ENCODE data around the gene STX5.
"Not testable (repeated sequence)": the region's sequence is repeated elsewhere in the genome, so short reads cannot be mapped to it uniquely, and the experiment has no call there.

Gene STX5

GRCh38 chr11:62847767-62848314 is 16.0 kb upstream of the STX5 start:
- Mint-ChIP-seq H3K27ac (no peak overlapping the region), H3K4me1 (ENCODE audit: low read depth) (peaks cover 14% of the 10 kb centered on the region), H3K4me3 (no peak overlapping the region), H3K36me3 (ENCODE audit: low read depth) (peaks cover 21% of the 10 kb centered on the region), H3K27me3 (ENCODE audit: low read depth) (no peaks in the 10 kb centered on the region), H3K9me3 (no peaks in the 10 kb centered on the region)
- no peak for DNase-seq (ENCODE audit: low spot score)

GRCh38 chr11:62846177-62846576 is 14.3 kb upstream of the STX5 start:
- Mint-ChIP-seq H3K4me1 (ENCODE audit: low read depth) (peaks cover 5% of the 10 kb centered on the region), H3K4me3 (no peak overlapping the region), H3K36me3 (ENCODE audit: low read depth) (peaks cover 4% of the 10 kb centered on the region), H3K9me3 (no peaks in the 10 kb centered on the region), H3K27me3 (ENCODE audit: low read depth) (no peaks in the 10 kb centered on the region), H3K27ac (no peak overlapping the region)
- DNase-seq (ENCODE audit: low spot score): no peak

- Mint-ChIP-seq H3K4me1 (ENCODE audit: low read depth) (peaks cover 16% of the 10 kb centered on the region), H3K27ac (no peak overlapping the region), H3K27me3 (ENCODE audit: low read depth) (no peaks in the 10 kb centered on the region), H3K4me3 (no peak overlapping the region), H3K36me3 (ENCODE audit: low read depth) (peaks cover 5% of the 10 kb centered on the region), H3K9me3 (no peaks in the 10 kb centered on the region)
- no peak for DNase-seq (ENCODE audit: low spot score)
Observed at GRCh38 chr11:62844154-62844553, 12.3 kb upstream of the STX5 start.

GRCh38 chr11:62843466-62843865 is 11.6 kb upstream of the STX5 start:
- DNase-seq (ENCODE audit: low spot score): no peak
- no peaks in the 10 kb centered on the region for H3K27me3 Mint-ChIP-seq (ENCODE audit: low read depth)
- no peak overlapping the region for H3K4me3 Mint-ChIP-seq
- peak overlapping the region; percentile 44 for H3K27ac Mint-ChIP-seq
- no peaks in the 10 kb centered on the region for H3K9me3 Mint-ChIP-seq
- H3K36me3 Mint-ChIP-seq (ENCODE audit: low read depth): peaks cover 7% of the 10 kb centered on the region
- peaks cover 17% of the 10 kb centered on the region for H3K4me1 Mint-ChIP-seq (ENCODE audit: low read depth)

- not testable (repeated sequence) for H3K9me3 Mint-ChIP-seq; H3K36me3 Mint-ChIP-seq (ENCODE audit: low read depth); DNase-seq (ENCODE audit: low spot score); H3K27me3 Mint-ChIP-seq (ENCODE audit: low read depth); H3K27ac Mint-ChIP-seq; H3K4me3 Mint-ChIP-seq
- peaks cover 16% of the 10 kb centered on the region for H3K4me1 Mint-ChIP-seq (ENCODE audit: low read depth)
Observed at GRCh38 chr11:62842891-62843290, 11.0 kb upstream of the STX5 start.

- H3K36me3 Mint-ChIP-seq (ENCODE audit: low read depth): peaks cover 12% of the 10 kb centered on the region
- DNase-seq (ENCODE audit: low spot score): peak; percentile 60
- H3K4me1 Mint-ChIP-seq (ENCODE audit: low read depth): peaks cover 21% of the 10 kb centered on the region
- H3K27me3 Mint-ChIP-seq (ENCODE audit: low read depth): no peaks in the 10 kb centered on the region
- no peak overlapping the region for H3K4me3 Mint-ChIP-seq
- H3K9me3 Mint-ChIP-seq: no peaks in the 10 kb centered on the region
- H3K27ac Mint-ChIP-seq: no peak overlapping the region
Observed at GRCh38 chr11:62842171-62842741, 10.4 kb upstream of the STX5 start.

GRCh38 chr11:62841361-62842170 is 9.7 kb upstream of the STX5 start:
- no peaks in the 10 kb centered on the region for H3K27me3 Mint-ChIP-seq (ENCODE audit: low read depth)
- peak; percentile 82 for DNase-seq (ENCODE audit: low spot score)
- H3K4me1 Mint-ChIP-seq (ENCODE audit: low read depth): peaks cover 21% of the 10 kb centered on the region
- H3K27ac Mint-ChIP-seq: no peak overlapping the region
- H3K4me3 Mint-ChIP-seq: no peak overlapping the region
- H3K9me3 Mint-ChIP-seq: no peaks in the 10 kb centered on the region
- H3K36me3 Mint-ChIP-seq (ENCODE audit: low read depth): peaks cover 13% of the 10 kb centered on the region

- not testable (repeated sequence) for H3K4me3 Mint-ChIP-seq; H3K27me3 Mint-ChIP-seq (ENCODE audit: low read depth); H3K27ac Mint-ChIP-seq; H3K9me3 Mint-ChIP-seq
- peaks cover 15% of the 10 kb centered on the region for H3K36me3 Mint-ChIP-seq (ENCODE audit: low read depth)
- peaks cover 21% of the 10 kb centered on the region for H3K4me1 Mint-ChIP-seq (ENCODE audit: low read depth)
- DNase-seq (ENCODE audit: low spot score): peak; percentile 83
Observed at GRCh38 chr11:62840721-62841360, 9.0 kb upstream of the STX5 start.

- peak; percentile 93 for DNase-seq (ENCODE audit: low spot score)
- Mint-ChIP-seq H3K27me3 (ENCODE audit: low read depth) (no peaks in the 10 kb centered on the region), H3K4me3 (no peak within 1 kb of the TSS), H3K9me3 (no peaks in the 10 kb centered on the region), H3K36me3 (ENCODE audit: low read depth) (peaks cover 29% of the 10 kb centered on the region), H3K27ac (no peak within 1 kb of the TSS), H3K4me1 (ENCODE audit: low read depth) (peaks cover 24% of the 10 kb centered on the region)
Observed at GRCh38 chr11:62839050-62839945, 7.4 kb upstream of the STX5 start, which contains the start of gene WDR74. TSS of gene WDR74 (minus strand) at chr11:62839590. CDS start at chr11:62839570, 20 bp downstream.

GRCh38 chr11:62835336-62835735 is 3.5 kb upstream of the STX5 start:
- Mint-ChIP-seq H3K9me3 (no peaks in the 10 kb centered on the region), H3K4me3 (no peak overlapping the region), H3K27me3 (ENCODE audit: low read depth) (no peaks in the 10 kb centered on the region), H3K27ac (no peak overlapping the region), H3K36me3 (ENCODE audit: low read depth) (peaks cover 42% of the 10 kb centered on the region), H3K4me1 (ENCODE audit: low read depth) (peaks cover 29% of the 10 kb centered on the region)
- no peak for DNase-seq (ENCODE audit: low spot score)

- peaks cover 34% of the 10 kb centered on the region for H3K36me3 Mint-ChIP-seq (ENCODE audit: low read depth)
- H3K9me3 Mint-ChIP-seq: no peaks in the 10 kb centered on the region
- H3K27me3 Mint-ChIP-seq (ENCODE audit: low read depth): no peaks in the 10 kb centered on the region
- DNase-seq (ENCODE audit: low spot score): no peak
- H3K4me3 Mint-ChIP-seq: peak within 1 kb of the TSS; percentile 91
- H3K4me1 Mint-ChIP-seq (ENCODE audit: low read depth): peaks cover 23% of the 10 kb centered on the region
- H3K27ac Mint-ChIP-seq: peak within 1 kb of the TSS; percentile 99
Observed at GRCh38 chr11:62832336-62833234, 734 bp upstream of the STX5 start, which contains the start of gene TEX54. TSS of gene TEX54 (minus strand) at chr11:62832841.

- Mint-ChIP-seq H3K27me3 (ENCODE audit: low read depth) (no peaks in the 10 kb centered on the region), H3K36me3 (ENCODE audit: low read depth) (peaks cover 34% of the 10 kb centered on the region), H3K4me1 (ENCODE audit: low read depth) (peaks cover 20% of the 10 kb centered on the region), H3K4me3 (peak overlapping the region; percentile 91), H3K27ac (peak overlapping the region; percentile 99), H3K9me3 (no peaks in the 10 kb centered on the region)
- no peak for DNase-seq (ENCODE audit: low spot score)
Observed at GRCh38 chr11:62830904-62831519, 839 bp downstream of the STX5 start.
